Stimulated activated CD8-positive, alpha-beta memory T cell treated with anti-CD3 and anti-CD28 coated beads, Interleukin-7, amount 100 ng/mL, for 48 hours (primary cell): Measurements from ENCODE around the gene ANKRD63.

ENCODE experiments used
- DNase-seq, 2 donors: peaks; one replicate each; pipeline ENCODE4 v3.0.0-alpha.2; 2020; ENCODE audit warnings: low read depth in 1 of 2; ENCODE audit errors: extremely low read depth in 1 of 2

The ANKRD63 gene

DNA sequence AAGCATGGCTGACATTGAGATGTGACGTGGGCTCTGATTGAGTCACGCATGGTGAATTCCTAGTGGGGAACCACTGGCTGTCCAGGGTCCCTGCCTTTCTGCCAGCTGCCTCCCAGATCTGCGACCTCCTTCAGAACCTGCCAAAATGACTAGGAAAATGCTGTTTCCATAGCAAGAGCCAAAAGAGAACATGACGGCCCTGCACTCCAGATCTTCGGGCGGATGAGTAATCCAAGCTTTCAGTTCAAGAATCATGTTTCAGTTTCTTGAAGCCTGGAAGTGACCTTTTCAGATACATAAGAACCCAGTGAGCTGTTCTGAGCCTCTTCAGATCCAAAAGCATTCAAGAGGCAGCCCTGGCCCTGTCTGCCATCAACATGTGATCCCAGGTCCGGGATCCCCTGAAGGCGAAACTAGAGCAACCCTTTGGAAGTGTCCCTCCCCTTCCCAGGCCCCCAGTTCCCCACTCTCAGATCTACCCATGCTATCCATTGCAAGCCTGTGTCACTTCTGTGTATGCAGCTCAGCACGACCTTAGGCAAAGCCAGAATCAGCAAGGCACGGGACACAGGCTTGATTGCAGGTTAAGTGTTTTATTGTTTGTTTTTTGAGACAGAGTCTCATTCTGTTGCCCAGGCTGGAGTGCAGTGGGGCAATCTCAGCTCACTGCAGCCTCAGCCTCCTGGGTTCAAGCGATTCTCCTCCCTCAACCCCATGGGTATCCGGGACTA lies 19.7 kb downstream of the ANKRD63 start:
- DNase-seq = no peak

DNA sequence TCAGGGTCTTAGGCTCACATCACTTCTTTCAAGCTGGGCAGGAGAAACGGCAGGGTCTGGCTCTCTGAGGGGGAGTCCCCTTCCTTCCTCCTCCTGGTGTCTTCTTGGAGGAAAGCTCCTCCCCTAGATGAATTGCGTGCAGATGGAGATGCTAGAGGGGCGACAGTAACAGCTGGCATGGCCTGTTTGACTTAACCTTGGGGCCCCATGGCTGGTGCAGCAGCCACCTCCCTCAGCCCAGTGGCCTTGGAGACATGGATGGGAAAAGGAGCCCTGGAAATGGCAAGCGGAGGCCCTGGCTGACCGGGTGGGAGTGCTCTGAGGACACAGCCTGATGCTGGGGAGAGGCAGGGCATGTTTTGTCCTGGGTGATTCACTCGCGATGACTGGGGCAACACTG lies 23.8 kb downstream of the ANKRD63 start:
- DNase-seq = no peak

DNA sequence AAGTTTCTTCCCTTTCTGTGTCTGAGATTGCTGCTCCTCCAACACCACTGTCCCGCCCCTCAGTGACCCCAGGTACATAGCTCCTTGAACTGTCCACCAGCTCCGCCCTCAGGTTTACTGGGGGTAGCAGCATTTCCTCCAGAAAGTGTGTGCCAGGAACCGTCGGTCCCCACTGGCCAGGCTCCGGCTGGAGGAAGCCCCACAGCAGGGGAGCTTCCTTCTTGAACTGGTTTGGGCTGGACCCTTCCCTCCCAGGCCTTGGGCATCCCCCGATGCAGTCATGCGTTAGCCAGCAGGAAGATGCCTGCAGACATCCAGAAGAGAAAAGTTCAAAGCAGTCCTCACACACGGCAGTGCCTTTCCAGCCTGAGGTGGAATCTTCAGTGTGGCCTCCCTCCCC lies 24.3 kb downstream of the ANKRD63 start:
- DNase-seq = no peak

DNA sequence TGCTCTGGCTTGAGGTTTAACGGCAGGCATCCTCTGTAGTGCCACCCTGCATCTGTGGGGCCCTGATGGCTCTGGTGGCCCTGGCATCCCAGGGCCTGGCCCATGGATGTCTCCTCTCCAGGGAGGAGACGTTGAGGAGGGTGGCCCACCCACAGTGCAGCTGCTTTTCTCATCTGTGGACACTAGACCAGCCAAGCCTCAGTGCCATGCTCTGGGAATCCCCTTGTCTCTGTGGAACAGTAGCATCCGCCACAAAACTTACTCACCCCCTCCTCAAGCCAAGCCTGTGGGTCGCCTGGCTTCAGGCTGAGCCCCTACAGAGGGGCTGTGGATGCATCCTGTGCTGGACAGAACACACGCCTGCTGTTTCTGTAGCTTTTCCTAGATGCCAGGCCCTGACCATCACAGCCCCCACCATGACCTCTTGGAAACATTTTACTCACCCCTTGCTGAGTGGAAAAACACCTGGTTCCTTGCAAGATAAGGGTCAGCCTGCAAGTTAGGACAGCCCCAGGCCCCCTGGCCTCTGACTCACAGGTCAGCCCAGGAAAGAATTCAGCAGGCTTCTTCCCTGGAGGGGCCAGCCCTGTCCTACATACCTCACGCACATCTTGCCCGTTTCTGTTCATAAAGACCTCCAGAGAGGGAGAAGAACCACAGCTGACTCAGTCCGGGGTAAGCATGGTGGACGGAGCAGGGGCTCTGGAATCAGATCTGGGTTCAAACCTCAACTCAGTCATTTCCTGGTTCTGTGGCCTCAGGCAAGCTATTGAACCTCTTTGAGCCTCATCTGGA lies 25.0 kb downstream of the ANKRD63 start:
- DNase-seq = no peak

DNA sequence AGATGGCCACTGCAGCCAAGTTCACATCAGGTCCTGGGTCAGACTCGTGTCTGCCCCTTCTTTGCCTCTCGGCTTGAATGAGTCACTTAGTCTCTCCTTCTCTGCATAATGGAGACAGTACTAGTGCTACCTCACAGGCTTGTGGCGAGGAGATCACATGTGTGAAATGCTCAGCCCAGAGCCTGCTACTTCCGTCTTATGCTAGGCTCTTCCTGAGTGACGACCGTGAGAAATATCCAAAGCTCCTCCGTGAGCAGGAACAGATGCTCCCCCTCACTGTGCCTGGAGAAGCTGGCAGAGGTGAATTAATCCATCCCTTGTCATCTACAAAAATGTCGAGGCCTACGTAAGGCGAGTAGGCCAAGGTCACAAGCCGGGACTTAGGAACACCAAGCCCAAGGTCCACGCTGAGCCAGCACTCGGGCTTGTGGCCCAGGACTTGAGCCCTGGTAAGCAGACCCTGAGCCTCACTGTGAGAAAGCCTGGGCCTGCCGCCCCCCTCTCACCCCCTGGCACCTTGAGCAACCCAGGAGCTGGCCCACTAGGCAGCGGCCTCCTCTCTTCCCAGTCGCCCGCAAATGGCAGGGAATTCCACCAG lies 26.1 kb downstream of the ANKRD63 start:
- DNase-seq = no peak

DNA sequence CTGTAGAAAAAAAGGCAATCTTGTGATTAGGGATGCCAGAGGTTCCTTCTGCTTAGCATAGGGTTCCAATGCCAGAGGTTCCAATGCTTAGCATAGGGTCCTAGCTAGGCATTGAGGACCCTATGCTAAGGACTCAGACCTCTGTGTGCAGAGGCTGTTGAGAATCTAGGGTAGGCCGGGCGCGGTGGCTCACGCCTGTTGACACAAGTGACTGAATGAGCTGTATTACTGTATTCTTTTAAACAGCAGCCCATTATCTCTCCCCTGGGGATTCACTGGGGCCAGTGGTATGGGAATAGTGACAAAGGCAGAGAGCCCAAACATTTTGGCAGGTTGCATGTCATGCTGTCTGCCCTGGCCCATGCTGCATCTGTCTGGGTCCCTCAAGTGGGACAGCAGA lies 27.8 kb downstream of the ANKRD63 start:
- no peak for DNase-seq

DNA sequence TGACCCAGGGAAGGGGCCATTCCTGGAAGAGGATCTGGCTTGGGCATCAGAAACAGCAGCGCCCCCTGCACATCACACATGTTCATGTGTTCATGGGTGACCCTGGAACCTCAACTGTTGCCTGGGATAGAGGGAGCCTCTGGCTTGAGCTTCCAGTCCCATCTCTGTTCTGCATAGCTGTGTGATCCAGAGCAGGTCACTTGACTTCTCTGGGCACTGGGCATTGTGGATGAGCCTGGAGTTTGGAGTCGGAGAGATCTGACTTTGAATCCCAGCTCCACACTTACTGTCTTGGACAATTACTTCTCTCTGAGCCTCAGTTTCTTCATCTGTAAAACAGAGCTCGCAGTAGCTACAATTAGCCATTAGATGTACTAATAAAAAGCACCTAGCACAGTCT lies 28.4 kb downstream of the ANKRD63 start:
- DNase-seq = no peak

DNA sequence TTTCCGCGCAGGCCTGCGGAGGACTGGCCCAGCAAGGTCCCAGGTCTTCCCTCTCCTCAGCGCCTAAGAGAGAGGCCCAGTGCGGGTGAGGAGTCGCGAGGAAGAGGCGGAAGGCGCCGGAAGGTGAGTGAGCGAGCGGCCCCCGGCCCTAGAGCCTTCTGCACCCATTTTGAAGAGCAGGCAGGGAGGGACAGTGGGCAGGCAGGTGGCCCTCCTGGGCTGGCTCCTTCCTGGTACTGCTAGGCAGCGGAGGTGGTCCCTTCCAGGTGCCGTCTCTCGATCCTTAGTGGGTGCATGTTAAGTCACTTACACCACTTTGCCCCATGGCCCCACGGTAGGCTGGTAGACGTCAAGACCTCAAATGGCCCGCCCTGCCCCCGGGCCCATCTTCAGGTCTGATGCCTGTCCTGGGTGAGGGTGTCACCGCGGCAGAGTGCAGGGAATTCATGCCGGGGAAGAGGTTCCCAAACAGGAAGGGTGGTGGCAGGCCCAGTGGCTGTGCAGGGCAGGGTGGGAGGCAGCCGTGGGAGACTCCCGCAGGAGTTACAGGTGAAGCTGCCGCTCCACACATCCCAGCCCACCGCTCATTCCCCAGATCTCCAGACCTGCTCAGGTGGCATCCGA lies 29.6 kb downstream of the ANKRD63 start:
- no peak for DNase-seq

DNA sequence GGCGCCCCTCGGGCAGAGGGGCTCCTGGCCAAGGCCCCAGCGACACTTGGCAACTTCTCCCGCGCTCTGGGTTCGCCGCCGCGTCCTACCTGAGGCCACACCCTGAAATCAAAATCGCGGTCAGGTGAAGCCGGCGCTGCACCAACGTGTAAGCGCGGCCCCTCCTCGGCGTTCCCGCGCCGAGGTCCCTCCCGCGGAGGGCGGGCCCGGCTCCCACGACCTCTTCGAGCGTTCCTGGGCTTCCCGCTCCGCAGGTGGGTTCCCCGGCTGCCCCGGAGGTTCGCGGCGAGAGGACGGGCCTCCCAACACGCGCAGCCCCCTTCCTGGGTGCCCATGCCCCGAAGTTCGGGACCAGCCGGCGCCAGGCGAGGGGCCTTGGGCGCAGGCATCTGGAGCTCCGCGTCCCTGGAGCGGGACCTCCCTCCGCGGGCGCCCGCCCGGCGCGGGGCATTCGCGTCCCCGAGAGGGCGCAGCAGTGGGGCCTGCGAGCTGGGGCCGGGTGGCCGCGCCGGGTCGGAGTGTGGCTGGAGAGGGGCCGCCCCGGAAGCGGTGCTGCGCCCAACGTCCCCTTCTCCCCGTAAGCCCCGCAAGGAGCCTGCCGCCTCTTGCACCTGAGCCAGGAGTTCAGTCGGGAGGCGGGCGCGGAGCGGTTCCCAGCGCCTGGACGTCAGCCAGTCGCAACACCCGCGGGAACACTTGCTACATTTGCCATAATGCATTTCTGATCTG lies 30.3 kb downstream of the ANKRD63 start:
- DNase-seq = no peak

DNA sequence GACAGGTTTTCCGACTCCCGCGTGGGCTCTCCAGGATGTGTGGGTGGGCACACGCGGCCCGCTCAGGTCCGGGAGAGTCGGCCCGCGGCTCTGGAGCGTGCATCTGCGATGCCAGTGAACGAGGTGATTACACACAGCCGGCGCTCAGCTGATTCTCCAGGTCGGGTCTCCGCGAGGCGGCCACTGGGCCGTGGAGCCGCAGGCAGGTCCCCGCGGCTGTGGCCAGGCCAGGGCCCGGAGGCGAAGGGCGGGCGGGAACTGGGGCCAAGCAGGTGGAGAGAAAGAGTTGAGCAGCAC lies 30.8 kb downstream of the ANKRD63 start:
- DNase-seq = no peak

DNA sequence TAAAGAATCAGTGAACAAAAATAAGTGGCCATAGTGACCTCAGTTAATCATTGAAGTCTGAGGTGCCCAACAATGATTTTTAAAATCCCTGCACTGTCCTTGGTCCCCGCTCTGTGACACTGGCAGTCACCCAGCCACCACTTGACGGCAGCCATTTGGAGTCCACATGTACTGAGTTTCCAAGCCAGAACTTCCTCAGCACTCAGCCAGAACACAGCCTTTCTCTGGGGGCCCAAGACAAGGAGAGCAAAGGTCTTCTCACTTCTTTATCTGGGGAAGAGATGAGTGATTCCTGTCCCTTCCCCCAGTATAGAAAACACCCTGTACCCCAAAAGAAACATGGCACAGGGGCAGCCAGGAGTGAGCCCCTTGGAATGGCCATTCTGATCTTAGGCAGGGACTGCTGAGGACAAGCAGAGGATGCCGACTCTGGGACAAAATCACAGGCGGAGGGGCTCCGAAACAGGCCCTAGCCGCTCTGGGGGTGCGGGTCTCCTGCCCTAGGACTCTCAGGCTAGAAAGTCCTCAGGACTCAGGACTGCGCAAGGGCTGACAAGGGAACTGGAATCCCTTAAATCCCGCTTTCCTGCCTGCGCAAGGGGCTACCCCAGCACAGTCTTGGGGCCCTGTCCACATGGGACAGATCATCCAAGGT lies 31.3 kb downstream of the ANKRD63 start:
- DNase-seq = no peak

DNA sequence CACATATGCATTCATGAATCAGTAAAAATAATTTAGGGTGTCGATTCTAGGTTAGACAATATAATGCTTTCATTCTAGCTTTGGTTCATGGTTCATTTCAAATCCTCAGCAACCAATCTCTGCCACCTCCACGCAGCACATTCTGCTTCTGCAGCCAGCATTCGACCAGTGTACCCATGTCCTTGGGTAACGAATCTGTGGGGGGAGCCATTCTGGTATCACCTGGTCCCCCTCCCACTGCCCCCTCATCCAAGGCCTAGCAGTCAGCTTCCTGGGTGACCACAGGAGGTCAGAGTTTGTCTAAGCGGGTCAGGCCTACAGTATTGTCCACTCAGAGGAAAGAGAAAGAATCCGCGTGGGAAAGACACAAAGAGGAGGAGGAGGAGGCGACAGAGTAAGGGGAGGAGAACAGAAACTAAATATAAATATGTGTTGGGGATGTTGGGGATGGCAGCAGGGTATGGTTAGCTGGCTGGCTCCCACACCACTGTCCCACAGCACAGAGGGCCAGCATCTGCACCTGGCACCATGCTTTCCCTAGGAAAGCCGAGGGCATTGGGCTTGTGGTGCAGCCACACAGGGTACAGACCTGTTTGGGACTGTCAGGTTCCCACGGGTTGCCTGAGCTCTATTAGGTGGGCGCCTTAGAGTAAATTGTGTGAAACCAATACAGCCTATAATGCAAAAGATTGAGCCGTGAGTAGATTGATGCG lies 31.9 kb downstream of the ANKRD63 start:
- no peak for DNase-seq

DNA sequence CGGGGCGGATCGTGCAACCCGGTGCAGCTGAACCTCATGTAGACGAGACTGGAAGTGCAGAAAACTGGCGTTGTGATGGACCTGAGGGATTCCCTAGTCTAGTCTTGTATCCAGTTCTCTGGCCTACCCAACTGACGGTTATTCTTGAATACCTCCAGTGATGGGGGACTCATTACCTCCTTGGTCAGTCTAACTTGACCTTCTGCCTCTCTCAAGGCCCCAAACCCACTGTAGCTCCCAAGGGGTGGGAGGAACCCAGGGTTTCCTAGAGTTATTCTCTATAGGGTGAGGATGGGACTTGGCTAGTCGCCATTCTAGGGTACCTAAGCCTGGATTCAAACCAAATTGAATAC lies 32.6 kb downstream of the ANKRD63 start:
- no peak for DNase-seq

DNA sequence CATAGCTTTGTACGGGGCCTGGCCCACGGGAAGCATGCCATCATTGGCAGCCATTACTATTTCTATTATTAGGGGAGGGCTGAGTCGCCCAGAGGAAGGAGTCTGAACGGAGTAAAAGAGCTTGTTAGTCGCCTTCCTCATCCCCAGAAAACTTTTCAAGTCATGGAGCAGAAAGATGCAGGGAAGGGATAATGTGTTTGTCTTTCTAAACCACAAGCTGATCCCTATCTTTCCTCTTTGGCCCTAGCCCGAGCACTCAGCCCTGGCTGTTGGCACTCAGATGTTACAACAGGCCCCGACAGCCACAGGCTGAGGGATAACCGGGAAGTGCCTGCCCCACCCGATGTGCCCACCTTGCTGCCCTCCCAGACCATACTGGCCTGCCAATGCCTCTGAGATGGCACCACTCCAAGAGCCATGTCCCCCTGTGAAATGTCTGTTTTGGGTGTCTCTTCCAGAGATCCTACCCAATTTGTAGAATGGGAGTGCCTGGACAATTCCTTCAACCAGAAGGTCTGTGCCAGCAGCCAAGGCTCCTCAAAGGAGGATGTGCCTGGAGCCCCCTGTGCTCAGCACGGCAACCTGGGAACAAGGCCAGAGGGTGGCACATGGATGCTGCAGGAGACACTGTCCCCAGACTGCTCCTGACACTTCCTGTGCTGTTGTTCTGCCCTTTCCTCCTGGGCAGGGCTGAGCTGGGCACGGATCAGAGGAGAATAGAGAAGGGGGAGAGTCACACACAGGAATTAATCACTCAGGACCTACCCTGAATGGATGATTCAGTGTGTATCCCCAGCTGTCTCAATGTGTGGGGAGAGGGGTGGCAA lies 33.2 kb downstream of the ANKRD63 start:
- no peak for DNase-seq

DNA sequence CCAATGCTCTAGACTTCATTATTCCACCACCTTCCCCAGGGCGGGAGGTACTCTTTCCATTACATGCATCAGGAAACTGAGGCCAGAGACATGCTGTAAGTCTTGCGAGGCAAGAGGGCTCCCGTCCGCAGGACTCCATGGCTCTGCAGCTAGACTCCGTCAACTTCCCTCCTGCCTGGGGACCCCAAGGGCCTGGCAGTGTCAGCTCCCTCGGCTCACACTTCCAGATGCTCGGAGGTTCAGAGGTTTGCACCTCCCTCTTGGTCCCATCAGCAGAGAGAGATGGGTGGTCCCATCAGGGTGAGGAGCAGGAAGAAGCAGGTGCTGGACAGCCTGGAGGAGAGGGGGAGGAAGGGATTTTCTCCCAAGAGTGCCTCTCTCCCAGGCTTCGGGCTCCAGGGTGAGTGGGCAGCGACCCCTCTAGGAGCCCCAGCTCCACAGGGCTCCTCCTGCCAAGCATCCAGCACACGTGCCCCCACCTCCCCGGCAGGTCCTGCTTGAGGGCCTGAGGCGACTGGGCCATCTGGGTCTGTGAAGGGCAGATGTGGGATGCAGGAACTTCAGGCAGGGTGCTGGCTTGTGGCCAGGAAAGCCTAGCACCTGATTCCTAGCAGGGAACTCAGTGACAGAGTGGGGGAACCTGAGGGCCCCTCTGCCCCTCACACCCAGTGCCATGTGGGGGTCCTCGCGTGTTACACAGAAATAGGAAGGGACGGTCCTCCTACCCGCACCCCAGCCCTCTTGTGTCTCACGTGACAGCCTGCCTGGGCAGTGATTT lies 34.7 kb downstream of the ANKRD63 start:
- no peak for DNase-seq

DNA sequence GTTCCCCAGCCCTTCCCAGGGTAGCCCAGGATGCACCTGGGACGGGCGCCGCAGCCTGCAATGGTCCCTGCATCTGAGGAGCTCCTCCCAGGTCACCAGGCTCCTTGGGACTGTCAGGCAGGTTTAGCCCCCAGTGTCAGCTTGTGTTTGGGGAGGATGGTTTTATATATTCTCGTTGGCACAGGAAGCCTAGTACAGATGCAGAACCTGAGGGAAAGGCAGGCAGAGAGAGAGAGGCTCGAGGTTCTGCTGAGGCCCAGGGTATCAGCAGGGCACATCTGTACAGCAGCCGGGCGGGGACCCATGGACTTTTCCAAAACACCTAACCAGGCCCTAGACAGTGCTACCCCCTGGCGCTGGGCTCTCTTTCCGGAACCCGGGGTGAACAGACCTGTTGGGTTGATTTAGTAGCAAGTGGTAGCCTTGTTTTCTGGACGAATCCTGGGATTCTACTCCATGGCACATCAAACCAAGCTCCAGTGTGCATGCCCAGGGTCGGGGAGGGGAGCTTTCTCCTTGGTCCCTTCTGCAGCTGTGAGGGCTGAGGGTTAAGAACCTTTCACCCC lies 35.4 kb downstream of the ANKRD63 start:
- no peak for DNase-seq

DNA sequence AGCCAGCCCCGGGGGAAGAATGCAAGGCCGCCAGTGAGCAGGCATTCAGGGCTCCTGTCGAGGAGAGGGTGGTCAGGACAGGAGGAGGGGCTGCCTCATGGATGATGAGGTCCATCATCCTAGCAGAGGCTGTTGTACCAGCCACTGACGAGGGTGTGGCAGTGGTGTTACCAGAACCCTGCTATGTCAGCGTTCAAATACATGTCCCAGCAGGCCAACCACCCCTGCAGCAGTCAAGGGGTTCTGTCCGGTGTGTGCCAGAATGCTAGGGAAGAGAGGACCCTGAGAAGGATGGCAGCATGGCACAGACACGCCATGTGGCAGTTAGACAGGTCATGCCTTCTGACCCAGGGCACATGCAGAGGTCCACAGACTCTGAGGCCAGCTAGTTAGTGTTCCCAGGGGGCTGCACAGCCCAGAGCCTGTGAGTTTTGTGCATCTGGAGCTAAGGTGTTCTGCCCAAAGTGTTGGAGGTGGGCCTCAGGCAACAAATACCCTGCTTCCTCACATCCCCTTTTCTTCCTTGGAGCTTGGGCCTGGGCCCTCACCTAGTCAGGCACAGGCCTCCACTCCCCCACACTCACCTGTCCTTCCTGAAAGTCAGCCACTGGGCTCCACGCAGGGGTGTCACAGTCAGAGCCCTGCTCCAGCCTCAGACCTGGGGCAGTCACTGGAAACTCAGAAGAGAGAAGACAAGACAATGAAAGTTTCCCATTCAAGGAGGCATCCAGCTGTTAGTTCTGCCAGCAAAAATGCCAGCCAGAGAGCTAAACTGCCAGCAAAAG lies 36.2 kb downstream of the ANKRD63 start:
- no peak for DNase-seq
